Breast epithelium (tissue), 3 donors: ENCODE data around the gene TMEM255B.

ENCODE experiments used
- CTCF ChIP-seq, 3 donors: fragments of 450-650 bp; IDR thresholded peaks; one replicate each; pipeline ENCODE4 v1.5.1; 2016 to 2017; ENCODE audit warnings: antibody characterized with exemption in 3 of 3, mild to moderate bottlenecking in 3 of 3, moderate library complexity in 3 of 3
- POLR2A ChIP-seq: fragments of 450-650 bp; IDR thresholded peaks from one replicate; pipeline ENCODE4 v1.6.1; 2016; ENCODE audit warnings: antibody characterized with exemption, mild to moderate bottlenecking, moderate library complexity
- POLR2AphosphoS5 ChIP-seq, 3 donors: sonication (generic); formaldehyde crosslinking; IDR thresholded peaks; one replicate each; pipeline ENCODE4 v1.6.1; 2017; ENCODE audit warnings: antibody characterized with exemption in 3 of 3

GRCh38 chr13:113857531-113858195 is 98.6 kb downstream of the TMEM255B start:
- TF ChIP-seq CTCF (IDR thresholded peaks at IDR 0.05): no peak
- no peak for TF ChIP-seq POLR2A
- no peak for TF ChIP-seq POLR2AphosphoS5 (IDR thresholded peaks at IDR 0.05)
